SU-DHL-6 (cell line): ENCODE results near the gene SMAP1.

ENCODE experiments used
- EZH2phosphoT487 ChIP-seq: fragments of 200-600 bp; sonication (generic), shearing (Covaris generic); conservative IDR thresholded peaks from 2 replicates; pipeline ENCODE4 v1.6.1; 2018; ENCODE audit warnings: mild to moderate bottlenecking, antibody characterized with exemption, low read length, moderate library complexity, mixed read lengths
- TF ChIP-seq, protein P1 (sequence below): fragments of 200-600 bp; sonication (generic); IDR thresholded peaks from one replicate; pipeline ENCODE4 v1.5.1; 2017; ENCODE audit warnings: antibody characterized with exemption, mild to moderate bottlenecking, low read length, moderate library complexity; ENCODE audit not compliant: insufficient read depth, poor library complexity, severe bottlenecking

DNA sequence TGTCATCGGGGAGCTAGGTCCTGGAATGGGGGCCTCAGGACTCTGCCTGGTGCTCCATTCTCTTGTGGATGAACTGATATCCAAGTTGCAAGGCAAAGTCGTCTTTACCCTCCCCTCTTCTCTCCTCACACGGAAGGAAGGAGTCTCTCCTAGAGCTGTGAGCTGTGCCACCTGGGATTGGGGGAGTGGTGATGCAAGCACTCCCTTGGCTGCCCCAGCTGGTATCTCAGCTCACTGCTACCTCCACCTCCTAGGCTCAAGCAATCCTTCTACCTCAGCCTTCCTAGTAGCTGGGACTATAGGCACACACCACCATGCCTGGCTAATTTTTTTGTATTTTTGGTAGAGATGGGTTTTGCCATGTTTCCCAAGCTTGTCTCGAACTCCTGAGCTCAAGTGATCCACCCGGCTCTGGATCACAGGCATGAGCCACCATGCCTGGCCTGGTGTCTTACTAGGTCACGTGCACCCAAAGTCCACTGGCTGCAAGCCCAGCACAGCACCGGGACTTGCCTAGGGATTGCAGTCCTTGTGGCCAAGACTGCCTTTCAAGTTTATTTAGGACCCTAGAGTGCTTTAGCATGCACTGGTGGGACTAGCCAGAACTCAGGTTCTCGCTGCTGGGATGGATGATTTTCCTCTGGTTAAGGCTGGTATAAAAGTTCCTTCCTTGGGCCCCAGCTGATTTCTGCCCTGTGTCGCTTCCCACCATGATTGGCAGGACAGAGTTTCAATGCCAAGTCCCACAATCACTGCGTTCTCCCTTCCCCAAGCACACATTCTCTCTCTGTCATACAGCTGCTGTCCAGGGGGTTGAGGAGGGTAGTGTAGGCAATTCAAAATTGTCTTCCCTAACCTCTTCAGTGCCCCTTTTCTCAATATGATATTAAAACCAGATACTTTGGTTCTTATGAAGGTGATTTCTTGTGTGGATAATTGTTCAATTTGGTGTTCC lies 33.5 kb downstream of the SMAP1 start:
- TF ChIP-seq, protein P1, sequence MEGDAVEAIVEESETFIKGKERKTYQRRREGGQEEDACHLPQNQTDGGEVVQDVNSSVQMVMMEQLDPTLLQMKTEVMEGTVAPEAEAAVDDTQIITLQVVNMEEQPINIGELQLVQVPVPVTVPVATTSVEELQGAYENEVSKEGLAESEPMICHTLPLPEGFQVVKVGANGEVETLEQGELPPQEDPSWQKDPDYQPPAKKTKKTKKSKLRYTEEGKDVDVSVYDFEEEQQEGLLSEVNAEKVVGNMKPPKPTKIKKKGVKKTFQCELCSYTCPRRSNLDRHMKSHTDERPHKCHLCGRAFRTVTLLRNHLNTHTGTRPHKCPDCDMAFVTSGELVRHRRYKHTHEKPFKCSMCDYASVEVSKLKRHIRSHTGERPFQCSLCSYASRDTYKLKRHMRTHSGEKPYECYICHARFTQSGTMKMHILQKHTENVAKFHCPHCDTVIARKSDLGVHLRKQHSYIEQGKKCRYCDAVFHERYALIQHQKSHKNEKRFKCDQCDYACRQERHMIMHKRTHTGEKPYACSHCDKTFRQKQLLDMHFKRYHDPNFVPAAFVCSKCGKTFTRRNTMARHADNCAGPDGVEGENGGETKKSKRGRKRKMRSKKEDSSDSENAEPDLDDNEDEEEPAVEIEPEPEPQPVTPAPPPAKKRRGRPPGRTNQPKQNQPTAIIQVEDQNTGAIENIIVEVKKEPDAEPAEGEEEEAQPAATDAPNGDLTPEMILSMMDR, result no peak
- no peak for TF ChIP-seq EZH2phosphoT487
